Calu3 (cell line): ENCODE measurements around the gene FITM2. TPM values are rescaled to one million over a fixed set of nuclear protein-coding genes. Genes with fewer than 3 reads are reported as not detected.

Source experiments
- BruUV-seq: library from RNA; stranded (reverse); fragments of 400-500 nt; replicated peaks from 2 replicates; lab custom pipeline; 2021; lab: Mats Ljungman, UMichigan
- CTCF ChIA-PET: fragments of 300-600 bp; sonication (Branson Sonifier 250); formaldehyde crosslinking; loops from one replicate; lab custom pipeline; 2022; ENCODE audit warnings: antibody characterized with exemption; lab: Charles Lee
- DNase-seq: peaks from one replicate; pipeline ENCODE4 v3.0.0; 2022
- H3K27ac Mint-ChIP-seq: one replicate; pipeline ENCODE4 v1.8.0; 2022; ENCODE audit warnings: mixed read lengths; ENCODE audit not compliant: unreplicated experiment
- H3K27me3 Mint-ChIP-seq: one replicate; pipeline ENCODE4 v1.8.0; 2022; ENCODE audit warnings: mixed read lengths; ENCODE audit not compliant: unreplicated experiment
- H3K36me3 Mint-ChIP-seq: one replicate; pipeline ENCODE4 v1.8.0; 2022; ENCODE audit warnings: mild to moderate bottlenecking, moderate library complexity, mixed read lengths; ENCODE audit not compliant: insufficient read depth, unreplicated experiment
- H3K4me1 Mint-ChIP-seq: one replicate; pipeline ENCODE4 v1.8.0; 2022; ENCODE audit warnings: mild to moderate bottlenecking, low read depth, mixed read lengths; ENCODE audit not compliant: unreplicated experiment
- H3K4me3 Mint-ChIP-seq: one replicate; pipeline ENCODE4 v1.8.0; 2022; ENCODE audit warnings: mild to moderate bottlenecking, low read depth, moderate library complexity, mixed read lengths; ENCODE audit not compliant: unreplicated experiment
- H3K9me3 Mint-ChIP-seq: one replicate; pipeline ENCODE4 v1.8.0; 2022; ENCODE audit warnings: low read depth, mixed read lengths; ENCODE audit not compliant: unreplicated experiment
- CTCF ChIP-seq: fragments of 200-600 bp; IDR thresholded peaks from one replicate; pipeline ENCODE4 v1.8.0; 2022; ENCODE audit warnings: antibody characterized with exemption; ENCODE audit not compliant: unreplicated experiment
- intact Hi-C: fragments of 100-400 bp; cut with micrococcal nuclease; formaldehyde crosslinking; loops from one replicate; pipeline ENCODE4 v1.10.0; 2022; ENCODE audit not compliant: unreplicated experiment
- total RNA-seq: library from RNA; stranded (reverse); gene quantifications from 2 replicates; pipeline ENCODE4 v1.2.3, GENCODE V29; 2022

The FITM2 gene
- total RNA-seq, 1 experiment from 2014 or later: 13.0 TPM

GRCh38 chr20:44306927-44307326, 4.1 kb downstream of the FITM2 start:
- no TSS peak for BruUV-seq
- Mint-ChIP-seq H3K4me1 (peaks cover 12% of the 10 kb centered on the region), H3K4me3 (no peak overlapping the region), H3K36me3 (peaks cover 20% of the 10 kb centered on the region), H3K27ac (no peak overlapping the region), H3K27me3 (no peaks in the 10 kb centered on the region), H3K9me3 (no peaks in the 10 kb centered on the region)
- DNase-seq: no peak
- CTCF ChIA-PET: no interaction called here
- TF ChIP-seq CTCF: no peak
- intact Hi-C loops: no loop called here

DNA sequence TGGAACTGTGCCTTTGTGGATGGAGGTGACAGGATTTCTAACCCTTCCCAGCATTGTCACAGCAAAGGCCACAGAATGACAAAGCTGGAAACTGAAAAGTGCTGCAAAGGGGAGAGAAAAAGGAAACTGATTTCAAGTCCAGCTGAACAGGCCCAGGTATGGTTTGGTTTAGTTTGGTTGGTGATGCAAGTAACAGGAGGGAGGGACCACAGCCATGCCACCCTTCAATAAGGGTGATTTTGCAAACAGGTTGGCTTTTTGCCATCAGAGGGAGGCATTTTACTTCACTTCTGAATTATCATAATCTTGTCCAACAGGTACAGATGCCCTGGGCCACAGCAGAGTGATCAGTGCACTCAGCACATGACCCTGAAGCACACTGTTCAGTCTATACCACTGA, 6.6 kb downstream of the FITM2 start:
- BruUV-seq: TSS peak; percentile 19
- Mint-ChIP-seq H3K9me3 (no peaks in the 10 kb centered on the region), H3K4me1 (peaks cover 1% of the 10 kb centered on the region), H3K27ac (no peak overlapping the region), H3K36me3 (no peaks in the 10 kb centered on the region), H3K27me3 (no peaks in the 10 kb centered on the region), H3K4me3 (no peak overlapping the region)
- CTCF ChIA-PET: no interaction called here
- DNase-seq: no peak
- intact Hi-C loops: loop anchor here (5.0 kb wide), 1 partner anchor 78 kb away; no protein-coding TSS in a partner anchor
- TF ChIP-seq CTCF: no peak

GRCh38 chr20:44302736-44303135, 8.3 kb downstream of the FITM2 start:
- intact Hi-C loops: loop anchor here (5.0 kb wide), 1 partner anchor 80 kb away; no protein-coding TSS in a partner anchor
- Mint-ChIP-seq H3K4me3 (no peak overlapping the region), H3K27me3 (no peaks in the 10 kb centered on the region), H3K27ac (no peak overlapping the region), H3K36me3 (no peaks in the 10 kb centered on the region), H3K4me1 (no peaks in the 10 kb centered on the region), H3K9me3 (no peaks in the 10 kb centered on the region)
- DNase-seq: no peak
- CTCF ChIA-PET: no interaction called here
- no TSS peak for BruUV-seq
- no peak for TF ChIP-seq CTCF

GRCh38 chr20:44302026-44302669, 8.9 kb downstream of the FITM2 start:
- intact Hi-C loops: loop anchor here (5.0 kb wide), 1 partner anchor 80 kb away; no protein-coding TSS in a partner anchor
- BruUV-seq: no TSS peak
- Mint-ChIP-seq H3K27me3 (no peaks in the 10 kb centered on the region), H3K9me3 (no peaks in the 10 kb centered on the region), H3K36me3 (no peaks in the 10 kb centered on the region), H3K4me3 (no peak overlapping the region), H3K27ac (no peak overlapping the region), H3K4me1 (no peaks in the 10 kb centered on the region)
- no peak for TF ChIP-seq CTCF
- no peak for DNase-seq
- CTCF ChIA-PET: interaction anchor here (0.7 to 0.8 kb wide), 2 partner anchors 8 to 54 kb away, joined by 3 read pairs; partner anchors contain the start of gene FITM2
